Lung (tissue), 12 donors: ENCODE data around the gene ZDHHC13. TPM values are rescaled to one million over a fixed set of nuclear protein-coding genes. Genes with fewer than 3 reads are reported as not detected.

ENCODE experiments used
- ATAC-seq: fragments of 200-7000 bp; cut with Tn5 transposase; one replicate; pipeline ENCODE4 v1.9.1; 2020; ENCODE audit warnings: moderate number of reproducible peaks; ENCODE audit not compliant: insufficient read depth, low FRiP score
- DNase-seq, 3 donors: peaks; one replicate each; pipeline ENCODE4 v3.0.0-alpha.2; 2013 to 2017
- H3K27ac ChIP-seq, 2 donors: one replicate each; pipeline ENCODE4 v1.5.1; 2013; ENCODE audit warnings: mild to moderate bottlenecking in 2 of 2, moderate library complexity in 2 of 2, control low read depth in 1 of 2, inconsistent platforms in 1 of 2, low read depth in 1 of 2, low read length in 1 of 2
- H3K27me3 ChIP-seq, 3 donors: one replicate each; pipeline ENCODE4 v1.5.1; 2013; ENCODE audit warnings: low read length in 2 of 3; ENCODE audit not compliant: control insufficient read depth in 3 of 3, insufficient read depth in 3 of 3
- H3K36me3 ChIP-seq, 4 donors: one replicate each; pipeline ENCODE4 v1.5.1; 2013; ENCODE audit warnings: low read length in 4 of 4, mild to moderate bottlenecking in 1 of 4, moderate library complexity in 1 of 4; ENCODE audit not compliant: control insufficient read depth in 4 of 4, insufficient read depth in 4 of 4
- H3K4me1 ChIP-seq, 5 donors: one replicate each; pipeline ENCODE4 v1.5.1; 2013; ENCODE audit warnings: low read length in 5 of 5, mild to moderate bottlenecking in 2 of 5, moderate library complexity in 1 of 5; ENCODE audit not compliant: control insufficient read depth in 5 of 5, insufficient read depth in 5 of 5
- H3K4me3 ChIP-seq: one replicate; pipeline ENCODE4 v1.5.1; 2013; ENCODE audit warnings: mild to moderate bottlenecking, control low read depth, moderate library complexity
- H3K9ac ChIP-seq, 2 donors: one replicate each; pipeline ENCODE4 v1.5.1; 2013; ENCODE audit warnings: low read length in 2 of 2, control low read depth in 1 of 2; ENCODE audit not compliant: insufficient read depth in 1 of 2
- H3K9me3 ChIP-seq, 4 donors: one replicate each; pipeline ENCODE4 v1.5.1; 2013; ENCODE audit warnings: low read length in 3 of 4, mild to moderate bottlenecking in 1 of 4, moderate library complexity in 1 of 4; ENCODE audit not compliant: control insufficient read depth in 4 of 4, insufficient read depth in 3 of 4
- CTCF ChIP-seq: IDR thresholded peaks from 2 replicates; pipeline ENCODE4 v1.5.1; 2012; ENCODE audit warnings: mild to moderate bottlenecking; ENCODE audit errors: control extremely low read depth, extremely low read depth
- WGBS, 2 donors: extraction: QIAGEN DNeasy Blood & Tissue Kit; methylation state at CpG; one replicate each; pipeline ENCODE4 v1.1.7; 2013; 5-methylcytosine and 5-hydroxymethylcytosine counted together
- polyA plus RNA-seq, 2 donors: library from polyadenylated mRNA; stranded (reverse); fragments of 200-250 nt; gene quantifications; one replicate each; pipeline ENCODE4 v1.2.1, GENCODE V29; 2013
- total RNA-seq, 2 donors: library from RNA; depleted of rRNA in 1 of 2; stranded (reverse); fragments of >200 nt in 1 of 2; gene quantifications; one replicate each; pipeline ENCODE4 v1.2.1, GENCODE V29; 2014 to 2021
- donor health status: control.
- donor health status: control.
- donor health status: Bipolar disorder and iron deficiency.
- donor health status: healthy.
- donor health status: DM: yes; HTN: yes; CAD: no.

Gene ZDHHC13
- total and polyA plus RNA-seq, 4 donors = 10.6 to 20.0 (median 12.4) TPM

- H3K4me1 ChIP-seq = peaks cover 0 to 18% (median 6%) of the 10 kb centered on the region in 5 donors
- no peak for TF ChIP-seq CTCF
- H3K27ac ChIP-seq = peak overlapping the region in 1 of 2 donors; percentile 58
- DNase-seq (no peak), ATAC-seq (no peak)
- H3K9me3 ChIP-seq = peaks cover 0 to 3% (median 0%) of the 10 kb centered on the region in 4 donors
- H3K9ac ChIP-seq = no peak overlapping the region
- no peak overlapping the region for H3K4me3 ChIP-seq
- no peaks in the 10 kb centered on the region for H3K36me3 ChIP-seq
- no peaks in the 10 kb centered on the region for H3K27me3 ChIP-seq
- WGBS, 2 donors = 89% methylated on average over 7 of the region's 7 CpGs
These were observed 82.1 kb downstream of the ZDHHC13 start for GRCh38 chr11:19199048-19199447.

- DNase-seq (peak in 2 of 3 donors; percentile 36 to 62), ATAC-seq (no peak)
- no peaks in the 10 kb centered on the region for H3K36me3 ChIP-seq
- peaks cover 0 to 3% (median 0%) of the 10 kb centered on the region in 4 donors for H3K9me3 ChIP-seq
- H3K9ac ChIP-seq = no peak overlapping the region
- TF ChIP-seq CTCF = no peak
- no peaks in the 10 kb centered on the region for H3K27me3 ChIP-seq
- no peak overlapping the region for H3K4me3 ChIP-seq
- peak overlapping the region in 1 of 2 donors; percentile 58 for H3K27ac ChIP-seq
- H3K4me1 ChIP-seq = peaks cover 0 to 18% (median 6%) of the 10 kb centered on the region in 5 donors
- 1 to 12% methylated on average over 3 of the region's 3 CpGs for WGBS, 2 donors
These were observed 82.8 kb downstream of the ZDHHC13 start for GRCh38 chr11:19199771-19200170.

- Histone ChIP-seq H3K36me3 (no peaks in the 10 kb centered on the region), H3K4me1 (peaks cover 0 to 18% (median 6%) of the 10 kb centered on the region in 5 donors), H3K4me3 (no peak overlapping the region), H3K9ac (no peak overlapping the region), H3K27me3 (no peaks in the 10 kb centered on the region), H3K27ac (peak overlapping the region in 1 of 2 donors; percentile 58), H3K9me3 (peaks cover 0 to 3% (median 0%) of the 10 kb centered on the region in 4 donors)
- no peak for TF ChIP-seq CTCF
- ATAC-seq (no peak), DNase-seq (peak in 2 of 3 donors; percentile 42 to 67)
- 24 to 32% methylated on average over 6 of the region's 6 CpGs for WGBS, 2 donors
These were observed 83.6 kb downstream of the ZDHHC13 start for GRCh38 chr11:19200410-19201201.
